Hematopoietic multipotent progenitor cell treated with erythropoietin and hydrocortisone succinate and interleukin-3 and kit ligand, for 8 days (in vitro differentiated cells): ENCODE results near the gene RBBP8NL.
A peak's percentile ranks its signal among the peaks of the same experiment; 100 is the strongest.
"Not testable (repeated sequence)": the region's sequence is repeated elsewhere in the genome, so short reads cannot be mapped to it uniquely, and the experiment has no call there.

Experiments
- DNase-seq: peaks from one replicate; pipeline ENCODE4 v3.0.0-alpha.2; 2015

Gene RBBP8NL

DNA sequence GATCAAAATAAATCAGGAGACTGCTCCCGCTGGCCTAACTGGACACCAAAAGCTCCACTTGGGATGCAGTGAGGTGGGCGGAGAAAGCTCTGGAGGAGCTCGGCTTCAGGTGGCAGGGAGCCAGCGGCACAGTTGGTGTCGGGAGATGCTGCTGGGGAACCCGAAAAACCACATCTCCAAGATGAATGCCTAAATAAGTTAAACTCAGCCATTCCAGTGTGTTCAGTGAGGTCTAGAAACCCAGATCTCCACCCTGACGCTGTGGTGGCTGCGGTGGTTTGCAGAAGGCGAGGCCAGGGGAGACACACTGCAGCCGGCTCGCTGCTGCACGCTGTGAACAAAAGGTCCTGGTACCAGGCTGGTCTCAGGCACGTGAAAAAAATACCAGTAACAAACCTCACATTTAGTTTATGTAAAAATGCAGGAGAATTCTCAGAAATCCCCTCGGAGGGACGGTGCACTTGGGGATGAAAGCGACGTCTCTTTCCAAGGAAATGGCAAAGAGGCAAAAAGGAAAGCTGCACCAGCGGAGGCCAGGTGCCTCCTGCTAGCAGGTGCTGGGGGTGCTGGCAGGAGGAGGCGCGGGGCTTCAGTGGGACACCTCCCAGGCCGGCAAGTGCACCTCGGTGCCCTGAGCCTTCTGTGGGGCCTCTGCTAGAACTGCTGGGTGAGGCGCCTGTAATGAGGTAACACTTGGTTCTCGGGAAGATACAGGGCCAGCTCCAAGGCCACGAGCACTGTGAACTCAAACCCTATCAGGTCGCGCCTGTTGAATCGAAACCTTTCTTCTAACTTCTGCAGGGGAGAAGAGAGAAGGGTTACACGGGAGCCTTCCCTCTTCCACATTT lies 36.8 kb downstream of the RBBP8NL start:
- DNase-seq, result no peak

- DNase-seq, result no peak
Measured at GRCh38 chr20:62389601-62390087, 37.7 kb downstream of the RBBP8NL start.

- peak; percentile 44 for DNase-seq
Measured at GRCh38 chr20:62388839-62389600, 38.3 kb downstream of the RBBP8NL start.

DNA sequence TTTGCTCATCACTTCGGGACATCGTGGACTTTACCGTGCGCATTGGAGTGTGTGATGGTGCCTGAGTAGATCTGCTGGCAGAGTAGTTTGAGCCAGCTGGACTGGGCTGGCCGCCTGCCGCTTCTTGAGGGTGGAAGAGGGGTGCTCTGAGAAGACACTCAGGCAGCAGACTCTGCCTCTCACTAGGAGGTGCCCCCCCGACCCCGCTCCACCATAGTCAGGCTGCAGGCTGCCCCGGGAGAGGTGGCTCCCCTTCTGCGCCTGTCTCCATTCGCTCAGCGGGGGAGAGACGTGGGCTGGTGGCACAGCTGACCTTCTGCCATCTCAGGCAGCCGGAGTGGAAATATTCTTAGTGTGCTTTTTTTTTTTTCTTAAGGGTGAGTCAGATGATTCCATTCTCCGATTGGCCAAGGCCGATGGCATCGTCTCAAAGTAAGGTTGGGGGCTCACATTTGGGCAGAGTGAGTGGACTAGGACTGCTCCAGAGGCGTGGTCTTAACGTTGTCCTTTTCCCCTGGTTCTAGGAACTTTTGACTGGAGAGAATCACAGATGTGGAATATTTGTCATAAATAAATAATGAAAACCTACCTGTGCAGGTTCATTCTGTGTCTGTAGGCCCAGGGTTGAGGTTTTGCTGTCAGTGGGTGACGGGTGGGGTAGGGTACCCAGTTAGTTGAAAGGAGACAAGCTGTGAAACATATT lies 39.3 kb downstream of the RBBP8NL start:
- DNase-seq, result no peak

GRCh38 chr20:62387219-62387913 lies 40.0 kb downstream of the RBBP8NL start:
- no peak for DNase-seq

GRCh38 chr20:62386383-62387218 lies 40.7 kb downstream of the RBBP8NL start, which contains the start of gene RPS21:
Gene RPS21, plus strand, starts transcription at chr20:62387103. Its CDS starts 236 bp downstream, at chr20:62387339.
- peak; percentile 93 for DNase-seq

- DNase-seq, result peak; percentile 82
Measured at GRCh38 chr20:62382306-62383198, 44.8 kb downstream of the RBBP8NL start.

DNA sequence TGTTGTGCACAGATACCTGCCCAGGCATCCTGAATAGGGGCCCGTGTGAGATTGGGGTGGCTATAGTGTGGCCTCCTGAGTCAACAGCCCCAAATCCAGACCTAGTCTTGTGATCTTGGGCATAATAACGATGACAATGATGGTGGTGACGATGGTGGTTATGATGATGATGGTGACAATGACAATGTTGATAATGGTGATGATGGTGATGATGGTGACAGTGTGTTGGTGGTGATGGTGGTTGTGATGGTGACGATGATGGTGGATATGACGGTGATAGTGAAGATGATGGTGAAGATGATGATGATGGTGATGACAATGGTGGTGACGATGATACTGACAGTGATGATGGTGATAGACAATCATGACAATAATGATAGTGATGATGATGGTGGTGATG lies 45.5 kb downstream of the RBBP8NL start:
- DNase-seq, result no peak

GRCh38 chr20:62381202-62381797 lies 46.0 kb downstream of the RBBP8NL start:
- peak; percentile 61 for DNase-seq

- no peak for DNase-seq
Measured at GRCh38 chr20:62378215-62378614, 49.1 kb downstream of the RBBP8NL start.

DNA sequence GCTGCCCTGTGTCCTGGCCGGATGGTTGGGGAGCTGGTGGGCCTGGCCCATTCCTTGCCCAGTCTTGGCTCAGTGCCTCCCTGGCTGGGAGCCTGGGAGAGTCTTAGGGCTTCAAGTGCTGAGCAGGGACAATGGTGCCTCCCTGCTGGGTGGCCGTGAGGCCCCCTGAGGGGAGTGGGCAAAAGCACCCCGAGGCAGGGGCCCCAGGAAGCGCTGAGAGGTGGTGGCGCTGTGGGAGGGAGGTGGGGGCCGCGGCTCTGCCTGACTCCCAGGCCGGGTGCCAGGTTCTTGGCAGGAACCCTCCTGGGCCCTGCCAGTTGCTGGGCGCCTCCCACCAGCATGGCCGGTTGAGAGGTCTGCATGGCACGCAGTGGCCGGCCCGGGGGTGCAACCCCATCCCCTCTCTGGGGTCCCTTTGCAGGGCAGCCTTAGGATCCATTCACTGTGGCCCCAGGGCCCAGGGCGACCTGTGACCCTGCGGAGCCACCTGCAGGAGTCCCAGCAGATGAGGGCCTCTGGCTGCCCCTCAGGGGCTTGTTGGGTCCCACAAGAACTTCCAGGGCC lies 49.6 kb downstream of the RBBP8NL start:
- DNase-seq, result no peak

DNA sequence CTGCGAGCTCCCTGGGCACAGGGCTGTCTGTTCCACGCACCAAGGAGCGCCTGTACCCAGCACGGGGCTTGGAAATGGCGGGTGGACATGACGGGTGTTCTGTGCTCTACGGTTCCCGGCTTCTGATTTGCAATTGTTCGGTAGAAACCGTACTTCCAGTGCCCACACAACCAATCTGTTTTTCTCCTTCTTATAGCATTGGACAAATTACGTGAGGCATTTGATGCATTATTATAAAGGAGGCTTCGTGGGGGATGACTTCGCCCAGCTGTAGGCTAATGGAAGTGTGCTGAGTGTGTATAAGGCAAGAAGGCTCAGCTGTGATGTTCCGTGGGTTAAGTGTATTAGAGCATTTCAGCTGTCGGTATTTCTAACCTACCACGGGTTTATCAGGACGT lies 50.3 kb downstream of the RBBP8NL start:
- no peak for DNase-seq

GRCh38 chr20:62376112-62377063 lies 51.0 kb downstream of the RBBP8NL start:
- no peak for DNase-seq

GRCh38 chr20:62374331-62375152 lies 52.8 kb downstream of the RBBP8NL start:
- no peak for DNase-seq

- not testable (repeated sequence) for DNase-seq
Measured at GRCh38 chr20:62373631-62374179, 53.6 kb downstream of the RBBP8NL start.

GRCh38 chr20:62372042-62372993 lies 55.0 kb downstream of the RBBP8NL start:
- DNase-seq, result no peak
